ENCODE data around the gene GFPT2. TPM values are rescaled to one million over a fixed set of nuclear protein-coding genes. Genes with fewer than 3 reads are reported as not detected.

The GFPT2 gene
- total RNA-seq, 1 experiment from 2014 or later, result 8.2 TPM

- TF ChIP-seq CTCF (IDR thresholded peaks at IDR 0.05; ENCODE audit: unreplicated experiment), result no peak
- ChIA-PET CTCF (interaction anchor here (1.3 kb wide), 1 partner anchor 16 kb away, joined by 4 read pairs; no protein-coding TSS in a partner anchor), POLR2A (interaction anchor here (0.8 kb wide), 1 partner anchor 15 kb away, joined by 3 read pairs; no protein-coding TSS in a partner anchor)
- Mint-ChIP-seq H3K27ac (ENCODE audit: low read depth, unreplicated experiment) (no peak overlapping the region), H3K9me3 (ENCODE audit: unreplicated experiment) (peaks cover 60% of the 10 kb centered on the region), H3K27me3 (ENCODE audit: insufficient read depth, unreplicated experiment) (no peaks in the 10 kb centered on the region), H3K36me3 (ENCODE audit: insufficient read depth, unreplicated experiment) (peaks cover 54% of the 10 kb centered on the region), H3K4me3 (ENCODE audit: unreplicated experiment) (no peak overlapping the region), H3K4me1 (ENCODE audit: insufficient read depth, unreplicated experiment) (no peaks in the 10 kb centered on the region)
- no TSS peak for BruUV-seq (replicated peaks)
- DNase-seq (ENCODE audit: unreplicated experiment), result no peak
- intact Hi-C loops (cut with micrococcal nuclease), result no loop called here
Observed at GRCh38 chr5:180274695-180275094, 78.4 kb downstream of the GFPT2 start.

- Mint-ChIP-seq H3K9me3 (ENCODE audit: unreplicated experiment) (peaks cover 44% of the 10 kb centered on the region), H3K4me3 (ENCODE audit: unreplicated experiment) (no peak overlapping the region), H3K27ac (ENCODE audit: low read depth, unreplicated experiment) (no peak overlapping the region), H3K4me1 (ENCODE audit: insufficient read depth, unreplicated experiment) (no peaks in the 10 kb centered on the region), H3K36me3 (ENCODE audit: insufficient read depth, unreplicated experiment) (peaks cover 52% of the 10 kb centered on the region), H3K27me3 (ENCODE audit: insufficient read depth, unreplicated experiment) (no peaks in the 10 kb centered on the region)
- POLR2A ChIA-PET, result interaction anchor here (0.6 to 1.8 kb wide), 3 partner anchors 12 to 23 kb away, joined by 3 to 4 read pairs (median 3); no protein-coding TSS in a partner anchor
- CTCF ChIA-PET, result no interaction called here
- BruUV-seq (replicated peaks), result no TSS peak
- no peak for DNase-seq (ENCODE audit: unreplicated experiment)
- no peak for TF ChIP-seq CTCF (IDR thresholded peaks at IDR 0.05; ENCODE audit: unreplicated experiment)
- intact Hi-C loops (cut with micrococcal nuclease), result no loop called here
Observed at GRCh38 chr5:180271221-180271620, 81.9 kb downstream of the GFPT2 start.

GRCh38 chr5:180259260-180259611 is 93.9 kb downstream of the GFPT2 start:
- TF ChIP-seq CTCF (IDR thresholded peaks at IDR 0.05; ENCODE audit: unreplicated experiment), result no peak
- CTCF ChIA-PET, result interaction anchor here (1.2 kb wide), 1 partner anchor 20 kb away, joined by 5 read pairs; no protein-coding TSS in a partner anchor
- no peak overlapping the region for H3K27ac Mint-ChIP-seq (ENCODE audit: low read depth, unreplicated experiment)

GRCh38 chr5:180253036-180253824 is 99.9 kb downstream of the GFPT2 start:
- H3K9me3 Mint-ChIP-seq (ENCODE audit: unreplicated experiment), result peaks cover 59% of the 10 kb centered on the region
- no peak overlapping the region for H3K27ac Mint-ChIP-seq (ENCODE audit: low read depth, unreplicated experiment)
- POLR2A ChIA-PET, result no interaction called here

More at GRCh38 chr5:180259260-180259611, 93.9 kb downstream of the GFPT2 start:
- H3K9me3 Mint-ChIP-seq (ENCODE audit: unreplicated experiment), result peaks cover 44% of the 10 kb centered on the region
- POLR2A ChIA-PET, result no interaction called here
- H3K4me1 Mint-ChIP-seq (ENCODE audit: insufficient read depth, unreplicated experiment), result no peaks in the 10 kb centered on the region
- H3K27me3 Mint-ChIP-seq (ENCODE audit: insufficient read depth, unreplicated experiment), result no peaks in the 10 kb centered on the region
- peaks cover 86% of the 10 kb centered on the region for H3K36me3 Mint-ChIP-seq (ENCODE audit: insufficient read depth, unreplicated experiment)
- no peak overlapping the region for H3K4me3 Mint-ChIP-seq (ENCODE audit: unreplicated experiment)
- DNase-seq (ENCODE audit: unreplicated experiment), result no peak
- intact Hi-C loops (cut with micrococcal nuclease), result no loop called here
- BruUV-seq (replicated peaks), result no TSS peak

More at GRCh38 chr5:180253036-180253824, 99.9 kb downstream of the GFPT2 start:
- Mint-ChIP-seq H3K4me3 (ENCODE audit: unreplicated experiment) (no peak overlapping the region), H3K36me3 (ENCODE audit: insufficient read depth, unreplicated experiment) (peaks cover 79% of the 10 kb centered on the region), H3K27me3 (ENCODE audit: insufficient read depth, unreplicated experiment) (no peaks in the 10 kb centered on the region), H3K4me1 (ENCODE audit: insufficient read depth, unreplicated experiment) (no peaks in the 10 kb centered on the region)
- DNase-seq (ENCODE audit: unreplicated experiment), result peak; percentile 16
- CTCF ChIA-PET, result interaction anchor here (0.5 to 0.8 kb wide), 2 partner anchors 44 to 46 kb away, joined by 3 read pairs; partner anchors contain the start of gene RASGEF1C
- intact Hi-C loops (cut with micrococcal nuclease), result no loop called here
- BruUV-seq (replicated peaks), result no TSS peak
- TF ChIP-seq CTCF (IDR thresholded peaks at IDR 0.05; ENCODE audit: unreplicated experiment), result no peak

Measured in MCF 10A (cell line).